Esophagus squamous epithelium (tissue), 4 donors: Measurements from ENCODE around the gene TP53AIP1.

Experiments used
- CTCF ChIP-seq, 6 experiments: fragments of 450-650 bp in 4 of 6; fragments of 200-600 bp in 2 of 6; sonication (generic) in 2 of 6; IDR thresholded peaks; one replicate each; pipeline ENCODE4 v1.5.1; 2016 to 2019; ENCODE audit warnings: antibody characterized with exemption in 6 of 6, mild to moderate bottlenecking in 4 of 6, moderate library complexity in 4 of 6
- POLR2A ChIP-seq, 4 donors: fragments of 450-650 bp; IDR thresholded peaks; one replicate each; pipeline ENCODE4 v1.6.1; 2017; ENCODE audit warnings: antibody characterized with exemption in 4 of 4, mild to moderate bottlenecking in 4 of 4, moderate library complexity in 3 of 4

GRCh38 chr11:128903248-128904061 lies 39.2 kb downstream of the TP53AIP1 start:
- no peak for TF ChIP-seq CTCF (IDR thresholded peaks at IDR 0.05)
- no peak for TF ChIP-seq POLR2A (IDR thresholded peaks at IDR 0.05)
